Neural cell (in vitro differentiated cells): ENCODE data around the gene CLCNKA.
"Not testable (repeated sequence)": the region's sequence is repeated elsewhere in the genome, so short reads cannot be mapped to it uniquely, and the experiment has no call there.

Experiments used
- CTCF ChIP-seq: fragments of 450-650 bp; IDR thresholded peaks from 2 replicates; pipeline ENCODE4 v1.5.1; 2014; ENCODE audit warnings: antibody characterized with exemption, mild to moderate bottlenecking, moderate library complexity; ENCODE audit not compliant: poor library complexity, severe bottlenecking
- EZH2 ChIP-seq: fragments of 200-600, 300-800 bp; shearing (Covaris generic), sonication (generic); IDR thresholded peaks from 2 replicates; pipeline ENCODE4 v1.6.1; 2014; ENCODE audit warnings: antibody characterized with exemption, low read length, borderline replicate concordance, mild to moderate bottlenecking; ENCODE audit not compliant: insufficient read depth, poor library complexity, severe bottlenecking
- MXI1 ChIP-seq: fragments of 450-650 bp; conservative IDR thresholded peaks from 2 replicates; pipeline ENCODE4 v1.6.1; 2014; ENCODE audit warnings: antibody characterized with exemption, mild to moderate bottlenecking; ENCODE audit not compliant: poor library complexity, severe bottlenecking
- POLR2AphosphoS5 ChIP-seq: IDR thresholded peaks from 2 replicates; pipeline ENCODE4 v1.6.1; 2012
- TAF1 ChIP-seq: IDR thresholded peaks from 2 replicates; pipeline ENCODE4 v1.6.1; 2012; ENCODE audit warnings: low read depth

- TF ChIP-seq CTCF, TAF1, EZH2, MXI1, POLR2AphosphoS5: not testable (repeated sequence)
These were observed 11.3 kb downstream of the CLCNKA start for GRCh38 chr1:16033103-16033632.
